ENCODE data around the gene C13orf46. TPM values are rescaled to one million over a fixed set of nuclear protein-coding genes. Genes with fewer than 3 reads are reported as not detected.

C13orf46 gene
- polyA plus RNA-seq, 1 donor (not counting 4 experiments of a cell fraction or from before 2014, with no cell fraction given) = not detected

GRCh38 chr13:113969973-113970611 lies 3.8 kb downstream of the C13orf46 start:
- H4K20me1 ChIP-seq (ENCODE audit: control insufficient read depth, extremely low read depth, insufficient read depth, low read length) = no peaks in the 10 kb centered on the region
- H3K4me1 ChIP-seq (ENCODE audit: control insufficient read depth, extremely low read depth, insufficient read depth, low read length) = peaks cover 17% of the 10 kb centered on the region
- no peak overlapping the region for H3K4me3 ChIP-seq (ENCODE audit: control insufficient read depth in 2 of 3, extremely low read depth in 1 of 3, insufficient read depth in 2 of 3, low read depth in 1 of 3, low read length in 3 of 3)
- H3K9me3 ChIP-seq (ENCODE audit: control insufficient read depth, low read depth, low read length) = peaks cover 9% of the 10 kb centered on the region
- FAIRE-seq (no peak), DNase-seq (ENCODE audit: low read depth, low spot score) (no peak)
- peak overlapping the region; percentile 68 for H3K4me2 ChIP-seq (ENCODE audit: control insufficient read depth, extremely low read depth, insufficient read depth, low read depth, low read length)
- no peak for TF ChIP-seq CTCF (optimal IDR thresholded peaks at IDR 0.05 in 1 of 3, IDR thresholded peaks at IDR 0.05 in 1 of 3, conservative IDR thresholded peaks at IDR 0.05 in 1 of 3; ENCODE audit: extremely low read depth in 1 of 3, insufficient read depth in 2 of 3, low read length in 3 of 3)
- no peak for TF ChIP-seq EZH2 (IDR thresholded peaks at IDR 0.05; ENCODE audit: low read length)
- dilution Hi-C loops (cut with MboI; ENCODE audit: extremely low pct_ligation_motif_present, low sequenced_read_pairs) = no loop called here
- peaks cover 12% of the 10 kb centered on the region for H3K27me3 ChIP-seq (ENCODE audit: control insufficient read depth, extremely low read depth, insufficient read depth, low read length)
- peak overlapping the region; percentile 19 for H2AFZ ChIP-seq (ENCODE audit: control insufficient read depth, low read length)
- no peak overlapping the region for H3K9ac ChIP-seq (ENCODE audit: control insufficient read depth, extremely low read depth, insufficient read depth, low read length)
- H3K79me2 ChIP-seq (ENCODE audit: control insufficient read depth, insufficient read depth, low read length) = no peaks in the 10 kb centered on the region
- H3K36me3 ChIP-seq (ENCODE audit: control insufficient read depth in 2 of 2, extremely low read depth in 1 of 2, insufficient read depth in 2 of 2, low read length in 2 of 2) = peaks cover 0 to 1% of the 10 kb centered on the region in 2 experiments
- no peak overlapping the region for H3K27ac ChIP-seq (ENCODE audit: control insufficient read depth, insufficient read depth, low read length)
- H3K9me1 ChIP-seq (ENCODE audit: control insufficient read depth, extremely low read depth, insufficient read depth, low read length) = no peaks in the 10 kb centered on the region

GRCh38 chr13:113969311-113969972 lies 4.4 kb downstream of the C13orf46 start:
- FAIRE-seq = no peak
- H2AFZ ChIP-seq (ENCODE audit: control insufficient read depth, low read length) = no peak overlapping the region
- H3K9ac ChIP-seq (ENCODE audit: control insufficient read depth, extremely low read depth, insufficient read depth, low read length) = no peak overlapping the region
- dilution Hi-C loops (cut with MboI; ENCODE audit: extremely low pct_ligation_motif_present, low sequenced_read_pairs) = no loop called here
- no peaks in the 10 kb centered on the region for H4K20me1 ChIP-seq (ENCODE audit: control insufficient read depth, extremely low read depth, insufficient read depth, low read length)
- H3K4me1 ChIP-seq (ENCODE audit: control insufficient read depth, extremely low read depth, insufficient read depth, low read length) = peaks cover 17% of the 10 kb centered on the region
- peaks cover 12% of the 10 kb centered on the region for H3K27me3 ChIP-seq (ENCODE audit: control insufficient read depth, extremely low read depth, insufficient read depth, low read length)
- H3K36me3 ChIP-seq (ENCODE audit: control insufficient read depth in 2 of 2, extremely low read depth in 1 of 2, insufficient read depth in 2 of 2, low read length in 2 of 2) = no peaks in the 10 kb centered on the region
- TF ChIP-seq CTCF (optimal IDR thresholded peaks at IDR 0.05 in 1 of 3, IDR thresholded peaks at IDR 0.05 in 1 of 3, conservative IDR thresholded peaks at IDR 0.05 in 1 of 3; ENCODE audit: extremely low read depth in 1 of 3, insufficient read depth in 2 of 3, low read length in 3 of 3) = no peak
- TF ChIP-seq EZH2 (IDR thresholded peaks at IDR 0.05; ENCODE audit: low read length) = no peak
- no peaks in the 10 kb centered on the region for H3K9me1 ChIP-seq (ENCODE audit: control insufficient read depth, extremely low read depth, insufficient read depth, low read length)
- no peaks in the 10 kb centered on the region for H3K79me2 ChIP-seq (ENCODE audit: control insufficient read depth, insufficient read depth, low read length)
- H3K4me3 ChIP-seq (ENCODE audit: control insufficient read depth in 2 of 3, extremely low read depth in 1 of 3, insufficient read depth in 2 of 3, low read depth in 1 of 3, low read length in 3 of 3) = no peak overlapping the region
- peaks cover 9% of the 10 kb centered on the region for H3K9me3 ChIP-seq (ENCODE audit: control insufficient read depth, low read depth, low read length)
- DNase-seq (ENCODE audit: low read depth, low spot score) = no peak
- H3K27ac ChIP-seq (ENCODE audit: control insufficient read depth, insufficient read depth, low read length) = no peak overlapping the region
- H3K4me2 ChIP-seq (ENCODE audit: control insufficient read depth, extremely low read depth, insufficient read depth, low read depth, low read length) = no peak overlapping the region
